ENCODE data around the gene NDUFS6.

The NDUFS6 gene

DNA sequence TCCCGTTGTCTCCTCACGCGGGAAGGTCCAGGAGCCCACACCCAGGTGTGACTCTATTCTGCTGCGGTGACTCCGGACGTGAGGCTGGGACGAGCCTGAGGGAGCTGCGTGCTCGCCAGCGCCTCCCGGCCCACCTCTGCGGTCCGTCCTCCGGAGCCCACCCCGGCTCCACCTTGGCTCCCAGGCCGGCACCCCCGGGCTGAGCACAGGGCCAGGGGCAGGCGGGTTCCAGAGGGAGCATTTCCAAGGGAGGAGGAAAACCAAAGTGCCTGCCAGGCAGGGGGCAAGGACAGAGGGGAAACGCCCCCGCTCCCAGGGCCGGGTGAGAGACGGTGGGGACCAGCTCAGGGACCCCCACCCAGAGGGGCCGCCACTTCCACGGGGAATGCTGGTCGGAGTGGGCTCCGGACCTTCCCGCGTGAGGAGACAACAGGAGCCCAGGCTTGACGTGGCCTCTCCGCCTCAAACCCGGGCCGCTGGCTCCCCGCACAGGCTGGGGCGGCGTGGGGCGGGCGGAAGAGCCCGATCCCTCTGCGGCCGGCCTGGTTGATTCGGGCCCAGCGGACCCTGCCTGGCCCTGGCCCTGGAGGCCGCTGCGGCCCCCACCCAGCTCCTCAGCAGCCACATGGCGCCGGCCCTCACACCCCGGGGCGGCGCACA lies 55.5 kb downstream of the NDUFS6 start:
- DNase-seq = no peak

DNA sequence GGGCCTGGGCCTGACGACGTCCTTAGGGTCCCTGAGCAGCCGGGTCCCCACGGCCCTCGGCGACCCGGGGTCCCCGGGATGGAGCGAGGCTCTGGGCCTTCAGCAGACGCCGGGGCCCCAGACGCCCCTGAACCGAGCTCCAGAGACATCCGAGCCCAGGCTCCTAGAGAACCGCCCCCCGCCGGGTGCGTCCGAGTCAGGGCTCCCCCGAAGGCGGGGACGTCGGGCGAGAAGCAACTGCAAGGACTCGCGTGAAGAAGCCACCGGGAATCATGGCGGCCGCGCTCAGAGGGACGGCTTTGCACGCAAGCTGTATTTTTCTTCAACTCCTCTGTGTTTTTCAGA lies 56.0 kb downstream of the NDUFS6 start:
- DNase-seq = no peak

DNA sequence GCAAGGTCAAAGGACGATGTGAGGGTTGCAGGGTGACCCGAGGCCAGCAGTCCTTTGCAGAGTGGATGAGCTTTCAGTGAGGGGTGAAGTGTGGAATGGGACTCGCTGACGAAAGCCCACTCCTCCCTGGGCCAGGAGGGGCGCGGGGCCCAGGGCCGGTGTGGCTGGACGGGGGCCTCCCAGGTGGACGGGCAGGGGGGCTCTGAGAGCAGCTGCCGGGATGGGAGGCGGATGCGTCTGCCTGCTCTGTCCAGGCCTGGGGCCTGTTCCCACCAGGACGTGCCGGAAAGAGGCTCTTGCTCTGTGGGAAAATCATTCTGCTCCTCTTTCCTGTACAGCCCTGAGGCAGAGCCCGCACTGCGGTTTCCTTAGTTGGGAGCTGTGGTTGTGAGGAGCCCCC lies 57.2 kb downstream of the NDUFS6 start:
- DNase-seq = no peak

GRCh38 chr5:1859099-1859498 lies 57.9 kb downstream of the NDUFS6 start:
- DNase-seq = no peak

DNA sequence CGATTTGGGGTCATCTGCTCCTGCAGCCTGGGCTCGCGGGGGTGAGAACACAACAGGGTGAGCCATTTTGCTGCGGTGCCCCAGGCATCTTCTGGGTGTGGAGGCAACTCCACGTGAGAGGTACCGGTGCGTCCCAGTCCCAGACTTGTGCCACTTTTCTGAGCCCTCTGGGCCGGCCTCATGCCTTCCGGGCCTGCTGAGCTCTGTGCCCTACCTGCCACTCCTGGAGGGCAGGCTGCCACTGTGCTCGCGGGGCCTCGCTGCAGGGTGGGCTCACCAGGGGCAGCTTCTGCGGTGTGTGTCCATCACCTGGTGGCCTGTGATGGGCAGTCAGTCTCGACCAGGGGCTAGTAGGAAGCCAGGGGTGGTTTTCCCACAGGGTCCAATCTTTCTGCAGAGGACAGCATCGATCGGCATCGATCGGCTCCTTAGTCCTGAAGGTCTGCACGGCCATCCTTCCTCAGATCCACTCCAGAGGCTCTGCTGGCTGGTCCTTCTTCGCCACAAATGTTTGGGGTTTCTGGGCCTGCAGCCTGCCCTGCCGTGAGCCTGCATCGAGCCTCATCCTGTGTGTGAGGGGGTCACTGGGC lies 58.9 kb downstream of the NDUFS6 start:
- no peak for DNase-seq

GRCh38 chr5:1860949-1861348 lies 59.7 kb downstream of the NDUFS6 start:
- DNase-seq = no peak

- no peak for DNase-seq
These were observed 63.8 kb downstream of the NDUFS6 start for GRCh38 chr5:1864896-1865440.

GRCh38 chr5:1865486-1865885 lies 64.3 kb downstream of the NDUFS6 start:
- DNase-seq = no peak

All from stimulated activated CD4-positive, alpha-beta T cell treated with anti-CD3 and anti-CD28 coated beads, Interleukin-2, amount 100 ng/mL, for 24 hours (primary cell).